Spleen (tissue), 11 donors: Measurements from ENCODE around the gene CYB5D1. TPM values are rescaled to one million over a fixed set of nuclear protein-coding genes. Genes with fewer than 3 reads are reported as not detected.

Source experiments
- DNase-seq: peaks from one replicate; pipeline ENCODE4 v3.0.0-alpha.2; 2020
- H3K27ac ChIP-seq, 8 donors: fragments of 200-600 bp; sonication (generic) in 7 of 8; 1 replicate in 4 of 8; 2 replicates in 4 of 8; pipeline versions ENCODE4 v1.5.0 to v1.8.0; 2016 to 2021; ENCODE audit warnings: inconsistent platforms in 4 of 8, mild to moderate bottlenecking in 4 of 8, moderate library complexity in 1 of 8
- H3K27me3 ChIP-seq, 7 donors: fragments of 200-600 bp; sonication (generic) in 6 of 7; replicated peaks in 1 of 7; 1 replicate in 4 of 7; 2 replicates in 3 of 7; pipeline versions ENCODE4 v1.5.0 to v1.8.0; 2016 to 2021; ENCODE audit warnings: inconsistent platforms in 3 of 7, mild to moderate bottlenecking in 1 of 7
- H3K36me3 ChIP-seq, 6 donors: fragments of 200-600 bp; sonication (generic) in 5 of 6; 1 replicate in 4 of 6; 2 replicates in 2 of 6; pipeline versions ENCODE4 v1.5.0 to v1.8.0; 2016 to 2021; ENCODE audit warnings: inconsistent platforms in 2 of 6
- H3K4me1 ChIP-seq, 6 donors: fragments of 200-600 bp; sonication (generic) in 5 of 6; 1 replicate in 3 of 6; 2 replicates in 3 of 6; pipeline versions ENCODE4 v1.5.0 to v1.8.0; 2016 to 2021; ENCODE audit warnings: inconsistent platforms in 3 of 6
- H3K4me3 ChIP-seq, 8 donors: fragments of 200-600 bp; sonication (generic) in 7 of 8; 1 replicate in 4 of 8; 2 replicates in 4 of 8; pipeline versions ENCODE4 v1.5.0 to v1.8.0; 2016 to 2021; ENCODE audit warnings: inconsistent platforms in 4 of 8, mild to moderate bottlenecking in 4 of 8, moderate library complexity in 2 of 8
- H3K9me3 ChIP-seq, 8 donors: fragments of 200-600 bp; sonication (generic) in 7 of 8; 1 replicate in 4 of 8; 2 replicates in 4 of 8; pipeline versions ENCODE4 v1.5.0 to v1.8.0; 2016 to 2021; ENCODE audit warnings: inconsistent platforms in 4 of 8
- POLR2A ChIP-seq, 3 donors: fragments of 450-650 bp; IDR thresholded peaks; one replicate each; pipeline ENCODE4 v1.5.1; 2017; ENCODE audit warnings: antibody characterized with exemption in 3 of 3, mild to moderate bottlenecking in 1 of 3
- POLR2AphosphoS5 ChIP-seq, 3 donors: sonication (generic); formaldehyde crosslinking; IDR thresholded peaks; one replicate each; pipeline ENCODE4 v1.5.1; 2017; ENCODE audit warnings: antibody characterized with exemption in 3 of 3
- WGBS, 5 donors: extraction: QIAGEN DNeasy Blood & Tissue Kit in 3 of 5; methylation state at CpG; one replicate each; pipeline versions ENCODE4 v1.1.5 to v1.1.7; 2013 to 2018; 5-methylcytosine and 5-hydroxymethylcytosine counted together
- intact Hi-C: fragments of 100-400 bp; cut with DNase I; formaldehyde crosslinking; loops from one replicate; pipeline ENCODE4 v1.15.0; 2023; ENCODE audit warnings: low total_unique reads
- polyA plus RNA-seq, 3 donors: library from polyadenylated mRNA; stranded (reverse); fragments of 200-250 nt; gene quantifications; one replicate each; pipeline ENCODE4 v1.2.1, GENCODE V29; 2013
- total RNA-seq, 7 donors: library from RNA; depleted of rRNA in 3 of 7; stranded (reverse); fragments of >200 nt in 3 of 7; fragmentation: NEBNext Ultra II Directional in 4 of 7; extraction: Animal tissue kit (Norgen Biotek cat#: 25700) in 4 of 7; gene quantifications; one replicate each; pipeline versions ENCODE4 v1.1.0 to v1.2.1, GENCODE V29; 2016 to 2021
- TF ChIP-seq, protein P1 (sequence below), 11 experiments: fragments of 200-600 bp in 7 of 11; fragments of 450-650 bp in 4 of 11; sonication (generic) in 4 of 11; IDR thresholded peaks in 8 of 11; conservative IDR thresholded peaks in 3 of 11; 1 replicate in 7 of 11; 2 replicates in 4 of 11; pipeline versions ENCODE4 v1.4.0 to v1.8.0; 2016 to 2021; ENCODE audit warnings: antibody characterized with exemption in 11 of 11, inconsistent platforms in 4 of 11, mild to moderate bottlenecking in 1 of 11
- donor health status: healthy with polysubstance abuse.
- donor health status: DM: no; HTN: no; CAD: no; lungs with moderate emphysema.
- donor health status: DM: no; HTN: no; CAD: no.
- donor health status: Bipolar disorder and iron deficiency.
- donor health status: healthy.
- donor health status: DM: no; HTN: no; CAD: no.
- donor health status: DM: yes; HTN: yes; CAD: no.

CYB5D1 gene
- total and polyA plus RNA-seq, 10 donors: 2.1 to 13.2 (median 5.0) TPM

DNA sequence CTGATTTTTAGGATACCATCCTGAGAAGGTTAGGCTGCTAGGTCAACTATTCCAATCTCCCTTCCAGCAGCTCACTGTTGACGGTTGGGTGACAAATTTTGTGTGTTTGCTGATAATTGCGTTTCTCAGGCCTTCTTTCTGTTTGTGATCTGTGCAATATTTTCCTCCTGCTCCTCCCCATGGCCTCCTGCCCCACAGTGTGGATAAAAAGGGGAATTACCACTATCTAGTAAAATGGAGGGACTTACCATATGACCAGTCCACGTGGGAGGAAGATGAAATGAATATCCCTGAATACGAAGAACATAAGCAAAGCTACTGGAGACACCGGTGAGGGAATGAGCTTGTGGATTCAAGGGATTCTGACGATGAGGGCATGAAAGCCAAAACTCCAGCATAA, 40.0 kb downstream of the CYB5D1 start:
- intact Hi-C loops: no loop called here
- Histone ChIP-seq H3K27me3 (no peaks in the 10 kb centered on the region), H3K36me3 (peaks cover 4 to 100% (median 98%) of the 10 kb centered on the region in 6 donors), H3K27ac (no peak overlapping the region), H3K9me3 (no peaks in the 10 kb centered on the region), H3K4me1 (peaks cover 0 to 14% (median 0%) of the 10 kb centered on the region in 6 donors), H3K4me3 (no peak overlapping the region)
- WGBS, 5 donors: 49 to 71% (median 56%) methylated on average over 6 of the region's 6 CpGs
- no peak for DNase-seq
- TF ChIP-seq, protein P1, sequence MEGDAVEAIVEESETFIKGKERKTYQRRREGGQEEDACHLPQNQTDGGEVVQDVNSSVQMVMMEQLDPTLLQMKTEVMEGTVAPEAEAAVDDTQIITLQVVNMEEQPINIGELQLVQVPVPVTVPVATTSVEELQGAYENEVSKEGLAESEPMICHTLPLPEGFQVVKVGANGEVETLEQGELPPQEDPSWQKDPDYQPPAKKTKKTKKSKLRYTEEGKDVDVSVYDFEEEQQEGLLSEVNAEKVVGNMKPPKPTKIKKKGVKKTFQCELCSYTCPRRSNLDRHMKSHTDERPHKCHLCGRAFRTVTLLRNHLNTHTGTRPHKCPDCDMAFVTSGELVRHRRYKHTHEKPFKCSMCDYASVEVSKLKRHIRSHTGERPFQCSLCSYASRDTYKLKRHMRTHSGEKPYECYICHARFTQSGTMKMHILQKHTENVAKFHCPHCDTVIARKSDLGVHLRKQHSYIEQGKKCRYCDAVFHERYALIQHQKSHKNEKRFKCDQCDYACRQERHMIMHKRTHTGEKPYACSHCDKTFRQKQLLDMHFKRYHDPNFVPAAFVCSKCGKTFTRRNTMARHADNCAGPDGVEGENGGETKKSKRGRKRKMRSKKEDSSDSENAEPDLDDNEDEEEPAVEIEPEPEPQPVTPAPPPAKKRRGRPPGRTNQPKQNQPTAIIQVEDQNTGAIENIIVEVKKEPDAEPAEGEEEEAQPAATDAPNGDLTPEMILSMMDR (IDR thresholded peaks at IDR 0.05 in 8 of 11, conservative IDR thresholded peaks at IDR 0.05 in 3 of 11): peak in 9 of 11 experiments; percentile 31 to 67 (median 47)
- TF ChIP-seq POLR2A (IDR thresholded peaks at IDR 0.05): no peak

DNA sequence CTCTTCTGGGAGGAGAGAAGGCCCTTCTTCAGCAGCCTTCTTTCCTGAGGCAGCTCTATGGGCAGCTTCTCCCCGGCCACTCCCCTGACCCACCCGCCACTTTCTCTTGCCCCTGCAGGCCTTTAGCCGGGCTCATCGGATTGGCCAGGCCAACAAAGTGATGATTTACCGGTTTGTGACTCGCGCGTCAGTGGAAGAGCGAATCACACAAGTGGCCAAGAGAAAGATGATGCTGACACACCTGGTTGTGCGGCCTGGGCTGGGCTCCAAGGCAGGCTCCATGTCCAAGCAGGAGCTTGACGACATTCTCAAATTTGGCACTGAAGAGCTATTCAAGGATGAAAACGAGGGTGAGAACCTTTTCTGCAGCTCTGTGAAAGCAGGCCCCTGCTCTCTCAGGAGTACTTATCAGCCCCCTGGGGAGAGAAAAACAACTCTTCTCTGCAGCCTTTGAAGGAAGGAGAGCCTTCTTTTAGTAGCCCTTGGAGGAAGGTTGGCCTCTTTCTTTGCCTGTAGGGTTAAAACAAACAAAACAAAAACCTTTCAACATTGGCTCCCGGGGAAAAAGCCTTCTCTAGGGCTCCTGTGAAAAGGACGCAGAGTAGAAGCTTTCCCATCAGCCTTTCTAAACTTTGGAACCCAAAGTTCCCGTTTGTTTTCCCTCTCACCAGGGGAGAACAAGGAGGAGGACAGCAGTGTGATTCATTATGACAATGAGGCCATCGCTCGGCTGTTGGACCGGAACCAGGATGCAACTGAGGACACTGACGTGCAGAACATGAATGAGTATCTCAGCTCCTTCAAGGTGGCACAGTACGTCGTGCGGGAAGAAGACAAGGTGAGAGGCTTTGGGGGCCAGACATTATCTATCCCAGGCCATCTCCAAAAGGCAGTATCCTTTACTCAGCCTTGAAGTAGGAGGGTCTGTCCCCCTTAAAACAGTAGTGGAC, 45.6 kb downstream of the CYB5D1 start:
- 89 to 94% (median 91%) methylated on average over 22 of the region's 22 CpGs for WGBS, 5 donors
- Histone ChIP-seq H3K36me3 (peaks cover 2 to 100% (median 100%) of the 10 kb centered on the region in 6 donors), H3K27ac (no peak overlapping the region), H3K4me1 (peaks cover 0 to 4% (median 0%) of the 10 kb centered on the region in 6 donors), H3K4me3 (no peak overlapping the region), H3K9me3 (no peaks in the 10 kb centered on the region), H3K27me3 (no peaks in the 10 kb centered on the region)
- intact Hi-C loops: no loop called here
- TF ChIP-seq, protein P1 (IDR thresholded peaks at IDR 0.05 in 8 of 11, conservative IDR thresholded peaks at IDR 0.05 in 3 of 11): no peak
- TF ChIP-seq POLR2AphosphoS5 (IDR thresholded peaks at IDR 0.05) (no peak), POLR2A (IDR thresholded peaks at IDR 0.05) (no peak)
- no peak for DNase-seq

DNA sequence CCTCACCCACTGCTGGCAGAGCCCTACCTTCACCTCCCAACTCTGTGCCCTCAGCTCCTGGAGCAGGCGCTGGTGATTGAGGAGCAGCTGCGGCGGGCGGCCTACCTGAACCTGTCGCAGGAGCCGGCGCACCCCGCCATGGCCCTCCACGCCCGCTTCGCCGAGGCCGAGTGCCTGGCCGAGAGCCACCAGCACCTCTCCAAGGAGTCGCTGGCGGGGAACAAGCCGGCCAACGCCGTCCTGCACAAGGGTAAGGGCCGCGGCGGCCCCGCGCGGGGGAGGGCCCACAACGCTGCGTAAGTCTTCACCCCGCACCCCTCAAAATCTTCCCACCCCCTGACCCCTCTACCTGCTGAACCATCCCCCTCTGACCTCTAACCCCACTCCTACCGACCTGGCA, 51.3 kb downstream of the CYB5D1 start:
- Histone ChIP-seq H3K27me3 (no peaks in the 10 kb centered on the region), H3K27ac (no peak overlapping the region), H3K4me3 (no peak overlapping the region), H3K9me3 (no peaks in the 10 kb centered on the region), H3K4me1 (peaks cover 0 to 11% (median 5%) of the 10 kb centered on the region in 6 donors), H3K36me3 (peaks cover 0 to 85% (median 81%) of the 10 kb centered on the region in 6 donors)
- 91 to 97% (median 95%) methylated on average over 22 to 29 of the region's 29 CpGs for WGBS, 5 donors
- TF ChIP-seq POLR2AphosphoS5 (IDR thresholded peaks at IDR 0.05) (peak in 1 of 3 donors; percentile 51), POLR2A (IDR thresholded peaks at IDR 0.05) (no peak)
- TF ChIP-seq, protein P1 (IDR thresholded peaks at IDR 0.05 in 8 of 11, conservative IDR thresholded peaks at IDR 0.05 in 3 of 11): no peak
- DNase-seq: no peak
- intact Hi-C loops: no loop called here

DNA sequence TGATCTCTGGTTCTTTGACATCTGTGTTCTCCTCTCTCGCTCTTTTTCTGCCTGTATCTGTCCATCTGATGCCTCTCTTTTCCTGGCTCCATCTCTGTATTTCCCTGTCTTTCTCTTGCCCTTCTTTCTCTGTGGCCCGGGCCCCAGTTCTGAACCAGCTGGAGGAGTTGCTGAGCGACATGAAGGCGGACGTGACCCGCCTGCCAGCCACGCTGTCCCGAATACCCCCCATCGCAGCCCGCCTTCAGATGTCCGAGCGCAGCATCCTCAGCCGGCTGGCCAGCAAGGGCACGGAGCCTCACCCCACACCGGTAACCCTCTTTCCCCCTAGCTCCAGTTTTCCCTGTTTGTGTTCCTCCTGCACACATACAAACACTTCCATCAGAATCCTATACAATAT, 52.5 kb downstream of the CYB5D1 start:
- Histone ChIP-seq H3K27ac (no peak overlapping the region), H3K4me3 (no peak overlapping the region), H3K27me3 (no peaks in the 10 kb centered on the region), H3K36me3 (peaks cover 0 to 73% (median 69%) of the 10 kb centered on the region in 6 donors), H3K4me1 (peaks cover 7 to 23% (median 14%) of the 10 kb centered on the region in 6 donors), H3K9me3 (no peaks in the 10 kb centered on the region)
- WGBS, 5 donors: 95 to 97% (median 96%) methylated on average over 15 of the region's 15 CpGs
- TF ChIP-seq, protein P1 (IDR thresholded peaks at IDR 0.05 in 8 of 11, conservative IDR thresholded peaks at IDR 0.05 in 3 of 11): no peak
- TF ChIP-seq POLR2A (IDR thresholded peaks at IDR 0.05): no peak
- no peak for TF ChIP-seq POLR2AphosphoS5 (IDR thresholded peaks at IDR 0.05)
- DNase-seq: no peak
- intact Hi-C loops: loop anchor here (5.0 kb wide), 1 partner anchor 147 kb away; no protein-coding TSS in a partner anchor
